IMR-90 (cell line): ENCODE results near the gene CDK17.

ENCODE experiments used
- CTCF ChIP-seq: conservative IDR thresholded peaks from 2 replicates; pipeline ENCODE4 v1.5.1; 2012; ENCODE audit warnings: mild to moderate bottlenecking, low read depth, low read length, improper control_type of control experiment
- ELK1 ChIP-seq: fragments of 150-350 bp; IDR thresholded peaks from 2 replicates; pipeline ENCODE4 v1.6.1; 2016; ENCODE audit warnings: low read depth, mild to moderate bottlenecking, low read length, moderate library complexity, borderline replicate concordance
- MAZ ChIP-seq: IDR thresholded peaks from 2 replicates; pipeline ENCODE4 v1.6.1; 2012; ENCODE audit warnings: low read depth, mild to moderate bottlenecking, low read length, improper control_type of control experiment, moderate library complexity, borderline replicate concordance
- RAD21 ChIP-seq: IDR thresholded peaks from 2 replicates; pipeline ENCODE4 v1.6.1; 2012; ENCODE audit warnings: low read length, improper control_type of control experiment
- SMC3 ChIP-seq: fragments of 150-350 bp; IDR thresholded peaks from 2 replicates; pipeline ENCODE4 v1.6.1; 2016; ENCODE audit warnings: low read depth, mild to moderate bottlenecking, antibody characterized with exemption, low read length, moderate library complexity

- TF ChIP-seq CTCF = no peak
- TF ChIP-seq MAZ = no peak
- no peak for TF ChIP-seq SMC3
- no peak for TF ChIP-seq RAD21
- no peak for TF ChIP-seq ELK1
Measured at GRCh38 chr12:96422192-96422591, 22.0 kb upstream of the CDK17 start.
